HepG2 (cell line): ENCODE results near the gene CNTF. TPM values are rescaled to one million over a fixed set of nuclear protein-coding genes. Genes with fewer than 3 reads are reported as not detected.

Experiments used
- AHDC1 ChIP-seq: sonication (generic); formaldehyde crosslinking; IDR thresholded peaks from 2 replicates; pipeline ENCODE4 v1.5.1; 2020; ENCODE audit warnings: mild to moderate bottlenecking, missing genetic modification reagents, borderline replicate concordance
- ARID5B ChIP-seq: IDR thresholded peaks from 2 replicates; pipeline ENCODE4 v1.4.0; 2020; ENCODE audit warnings: mild to moderate bottlenecking, missing genetic modification reagents
- BCL3 ChIP-seq: sonication (generic); formaldehyde crosslinking; IDR thresholded peaks from 2 replicates; pipeline ENCODE4 v1.5.1; 2020; ENCODE audit warnings: mild to moderate bottlenecking, missing genetic modification reagents, moderate library complexity
- EHMT2 ChIP-seq: fragments of 200-600 bp; sonication (generic); IDR thresholded peaks from 2 replicates; pipeline ENCODE4 v1.7.0; 2017; ENCODE audit warnings: antibody characterized with exemption, low read depth, low read length, borderline replicate concordance
- HOMEZ ChIP-seq: IDR thresholded peaks from 2 replicates; pipeline ENCODE4 v1.6.1; 2016; ENCODE audit warnings: low read depth
- KLF9 ChIP-seq: IDR thresholded peaks from 2 replicates; pipeline ENCODE4 v1.6.1; 2016; ENCODE audit warnings: low read depth
- NCOA5 ChIP-seq: sonication (generic); formaldehyde crosslinking; IDR thresholded peaks from 2 replicates; pipeline ENCODE4 v1.4.0; 2020; ENCODE audit warnings: missing genetic modification reagents
- NCOR1 ChIP-seq: fragments of 200-600 bp; sonication (generic); IDR thresholded peaks from 2 replicates; pipeline ENCODE4 v1.7.0; 2017; ENCODE audit warnings: antibody characterized with exemption, low read length, borderline replicate concordance
- NFKBIZ ChIP-seq: IDR thresholded peaks from 2 replicates; pipeline ENCODE4 v1.6.1; 2018; ENCODE audit warnings: missing genetic modification reagents, missing compliant biosample characterization
- RBM22 ChIP-seq: fragments of 200-400 bp; formaldehyde crosslinking; optimal IDR thresholded peaks from 2 replicates; pipeline ENCODE3; 2017; ENCODE audit warnings: mild to moderate bottlenecking, low read length, moderate library complexity
- SCMH1 ChIP-seq: sonication (generic); formaldehyde crosslinking; IDR thresholded peaks from 2 replicates; pipeline ENCODE4 v1.9.0; 2021; ENCODE audit warnings: missing genetic modification reagents, mild to moderate bottlenecking, borderline replicate concordance
- SOX13 ChIP-seq, 3 experiments: fragments of 450-650 bp in 1 of 3; sonication (generic) in 1 of 3; formaldehyde crosslinking in 1 of 3; IDR thresholded peaks in 2 of 3; conservative IDR thresholded peaks in 1 of 3; 2 replicates each; pipeline versions ENCODE4 v1.5.0 to v1.6.1; 2016 to 2020; ENCODE audit warnings: antibody characterized with exemption in 1 of 3, mild to moderate bottlenecking in 1 of 3, missing compliant biosample characterization in 1 of 3, missing genetic modification reagents in 1 of 3, moderate library complexity in 1 of 3
- ZBTB1 ChIP-seq: sonication (generic); formaldehyde crosslinking; IDR thresholded peaks from 2 replicates; pipeline ENCODE4 v1.4.0; 2020; ENCODE audit warnings: missing genetic modification reagents, borderline replicate concordance
- ZFP1 ChIP-seq: IDR thresholded peaks from 2 replicates; pipeline ENCODE4 v1.6.1; 2016
- ZNF30 ChIP-seq: sonication (generic); formaldehyde crosslinking; IDR thresholded peaks from 2 replicates; pipeline ENCODE4 v1.5.0; 2020; ENCODE audit warnings: mild to moderate bottlenecking, missing genetic modification reagents
- ZNF644 ChIP-seq: IDR thresholded peaks from 2 replicates; pipeline ENCODE4 v1.6.1; 2016; ENCODE audit warnings: low read depth
- polyA plus RNA-seq, 8 experiments: library from polyadenylated mRNA; depleted of rRNA in 3 of 8; stranded (reverse) in 7 of 8; unstranded in 1 of 8; fragments of >200 nt; fragmentation: Illumina TruSeq in 4 of 8; extraction: Trizol in 4 of 8; gene quantifications; 2 replicates each; pipeline versions ENCODE4 v1.2.1 to v1.2.3, GENCODE V29; 2011 to 2016; ENCODE audit warnings: low read depth in 4 of 8, missing spikeins in 1 of 8, mixed read lengths in 1 of 8; ENCODE audit not compliant: insufficient read depth in 1 of 8
- total RNA-seq, 5 experiments: library from RNA; depleted of rRNA; stranded (reverse); fragments of >200 nt; fragmentation: Illumina TruSeq; extraction: Trizol; gene quantifications; 2 replicates each; pipeline ENCODE4 v1.2.3, GENCODE V29; 2016; ENCODE audit warnings: low read depth in 1 of 5

CNTF gene
- total and polyA plus RNA-seq, 2 of the 13 experiments (the other 11 are each of a cell fraction or from before 2014, with no cell fraction given) = 0.51 to 2.3 TPM

GRCh38 chr11:58606930-58607714 is 15.3 kb upstream of the CNTF start (continued):
- no peak for TF ChIP-seq BCL3
- TF ChIP-seq NCOR1 = peak; percentile 33; the same call in 1 of the 2 replicates
- TF ChIP-seq ZNF30 (CRISPR knock-in tag) = no peak
- no peak for TF ChIP-seq ZBTB1 (CRISPR knock-in tag)
- 0 out of 2 replicates have a peak, but pooled peaks have one; percentile 25 for TF ChIP-seq AHDC1
- no peak for TF ChIP-seq NFKBIZ (CRISPR knock-in tag)
- no peak for TF ChIP-seq RBM22
- peak; percentile 47 for TF ChIP-seq ARID5B (CRISPR knock-in tag)
- peak; percentile 73; the same call in 1 of the 2 replicates for TF ChIP-seq HOMEZ (CRISPR knock-in tag)
- no peak for TF ChIP-seq NCOA5 (CRISPR knock-in tag)
- TF ChIP-seq ZNF644 = peak; percentile 81
- TF ChIP-seq EHMT2 = peak; percentile 77; the same call in 1 of the 2 replicates
- no peak for TF ChIP-seq KLF9 (CRISPR knock-in tag)
- TF ChIP-seq ZFP1 (CRISPR knock-in tag) = no peak
- TF ChIP-seq SCMH1 (CRISPR knock-in tag) = no peak
- no peak for TF ChIP-seq SOX13 (IDR thresholded peaks at IDR 0.05)
- peak in 1 of 2 experiments; percentile 79; a peak in 2 of 4 replicates for TF ChIP-seq SOX13 (CRISPR knock-in tag; conservative IDR thresholded peaks at IDR 0.05 in 1 of 2, IDR thresholded peaks at IDR 0.05 in 1 of 2)
